AG09319 (cell line): ENCODE data around the gene PLEKHA1.

Source experiments
- DNase-seq: peaks from one replicate; pipeline ENCODE4 v3.0.0-alpha.2; 2010; ENCODE audit warnings: low read depth; ENCODE audit errors: extremely low read depth
- TF ChIP-seq, protein P1 (sequence below): IDR thresholded peaks from 2 replicates; pipeline ENCODE4 v1.5.1; 2011; ENCODE audit warnings: low read depth, mild to moderate bottlenecking, inconsistent platforms, low read length, moderate library complexity

Gene PLEKHA1

DNA sequence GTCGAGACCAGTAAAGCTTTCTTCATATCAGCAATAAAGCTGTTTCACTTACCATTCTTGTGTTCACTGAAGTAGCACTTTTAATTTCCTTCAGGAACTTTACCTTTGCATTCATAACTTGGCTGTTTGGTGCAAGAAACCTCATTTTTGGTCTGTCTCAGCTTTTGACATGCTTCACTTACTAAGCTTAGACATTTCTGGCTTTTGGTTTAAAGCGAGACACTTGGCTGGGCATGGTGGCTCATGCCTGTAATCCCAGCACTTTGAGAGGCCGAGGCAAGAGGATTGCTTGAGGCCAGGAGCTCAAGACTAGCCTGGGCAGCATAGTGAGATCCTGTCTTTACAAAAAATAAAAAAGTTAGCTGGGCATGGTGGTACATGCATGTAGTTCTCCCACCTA lies 15.8 kb downstream of the PLEKHA1 start:
- TF ChIP-seq, protein P1, sequence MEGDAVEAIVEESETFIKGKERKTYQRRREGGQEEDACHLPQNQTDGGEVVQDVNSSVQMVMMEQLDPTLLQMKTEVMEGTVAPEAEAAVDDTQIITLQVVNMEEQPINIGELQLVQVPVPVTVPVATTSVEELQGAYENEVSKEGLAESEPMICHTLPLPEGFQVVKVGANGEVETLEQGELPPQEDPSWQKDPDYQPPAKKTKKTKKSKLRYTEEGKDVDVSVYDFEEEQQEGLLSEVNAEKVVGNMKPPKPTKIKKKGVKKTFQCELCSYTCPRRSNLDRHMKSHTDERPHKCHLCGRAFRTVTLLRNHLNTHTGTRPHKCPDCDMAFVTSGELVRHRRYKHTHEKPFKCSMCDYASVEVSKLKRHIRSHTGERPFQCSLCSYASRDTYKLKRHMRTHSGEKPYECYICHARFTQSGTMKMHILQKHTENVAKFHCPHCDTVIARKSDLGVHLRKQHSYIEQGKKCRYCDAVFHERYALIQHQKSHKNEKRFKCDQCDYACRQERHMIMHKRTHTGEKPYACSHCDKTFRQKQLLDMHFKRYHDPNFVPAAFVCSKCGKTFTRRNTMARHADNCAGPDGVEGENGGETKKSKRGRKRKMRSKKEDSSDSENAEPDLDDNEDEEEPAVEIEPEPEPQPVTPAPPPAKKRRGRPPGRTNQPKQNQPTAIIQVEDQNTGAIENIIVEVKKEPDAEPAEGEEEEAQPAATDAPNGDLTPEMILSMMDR, result no peak
- no peak for DNase-seq

DNA sequence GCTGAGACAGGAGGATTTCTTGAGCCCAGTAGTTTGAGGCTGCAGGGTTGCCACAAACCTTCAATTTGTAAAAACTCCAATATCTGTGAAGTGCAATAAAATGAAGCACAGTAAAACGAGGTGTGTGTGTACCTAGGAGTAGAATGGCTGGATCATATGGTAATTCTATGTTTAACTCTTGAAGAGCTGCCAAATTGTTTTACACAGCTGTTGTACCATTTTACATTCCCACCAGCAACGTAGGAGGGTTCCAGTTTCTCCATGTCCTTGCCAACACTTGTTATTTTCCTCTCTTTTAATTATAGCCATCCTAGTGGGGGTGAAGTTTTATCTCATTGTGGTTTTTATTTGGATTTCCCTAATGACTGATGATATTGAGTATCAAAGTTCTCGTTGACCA lies 16.2 kb downstream of the PLEKHA1 start:
- TF ChIP-seq, protein P1, result no peak
- DNase-seq, result no peak

DNA sequence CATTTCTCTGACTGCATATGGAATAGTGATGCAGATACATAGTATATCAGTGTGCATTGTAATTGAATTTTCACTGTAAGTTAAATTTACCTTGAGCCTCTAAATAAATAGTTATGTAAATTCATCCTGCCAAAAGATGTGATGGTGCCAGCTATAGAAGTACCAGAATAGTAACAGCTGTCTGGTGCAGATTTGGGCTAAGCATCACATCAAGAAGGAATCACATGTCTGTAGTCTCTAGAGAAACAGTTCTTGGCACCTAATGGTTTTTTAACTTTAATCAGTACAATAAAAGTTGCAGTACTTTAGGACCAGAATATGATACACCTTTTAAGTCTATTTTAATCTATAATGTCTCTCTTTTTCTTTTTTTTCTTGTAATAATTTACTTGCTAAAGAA lies 17.4 kb downstream of the PLEKHA1 start:
- TF ChIP-seq, protein P1, result no peak
- DNase-seq, result no peak

DNA sequence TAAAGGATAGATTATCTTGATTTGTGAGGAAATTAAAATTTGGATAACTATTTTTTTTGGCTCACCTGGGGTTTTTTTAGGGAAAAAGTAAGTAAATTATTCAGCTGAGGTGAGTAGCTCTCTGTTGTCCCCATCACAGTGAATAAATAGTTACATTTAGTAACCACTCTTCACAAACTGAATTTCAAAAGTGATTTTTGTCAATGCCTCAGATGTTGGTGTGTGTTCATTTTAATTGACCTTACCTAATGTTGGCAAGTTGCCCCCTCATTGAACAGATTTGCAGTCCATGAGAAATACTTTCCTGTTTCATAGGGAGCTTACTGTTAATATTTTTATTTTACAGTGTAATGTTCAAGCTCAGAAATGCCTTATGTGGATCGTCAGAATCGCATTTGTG lies 18.3 kb downstream of the PLEKHA1 start:
- TF ChIP-seq, protein P1, result no peak
- no peak for DNase-seq

DNA sequence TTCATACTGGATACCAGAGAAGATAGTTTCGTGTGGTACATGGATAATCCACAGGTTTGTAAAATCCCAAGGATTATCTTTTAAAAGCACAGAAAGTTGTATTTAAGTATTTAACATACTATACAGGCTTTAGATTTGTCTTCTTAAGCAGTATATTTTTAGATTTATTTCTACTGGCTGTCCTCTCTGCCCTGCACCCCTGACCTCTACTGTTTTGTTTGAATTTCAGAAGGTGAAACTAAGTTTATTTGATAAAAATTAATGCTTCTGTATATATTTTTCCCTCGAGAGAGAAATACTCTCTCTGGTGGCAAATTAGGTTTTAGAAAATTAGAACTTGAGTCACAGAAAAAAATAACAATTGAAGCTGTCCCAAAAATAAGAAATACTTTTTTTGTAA lies 18.8 kb downstream of the PLEKHA1 start:
- no peak for DNase-seq
- TF ChIP-seq, protein P1, result no peak

DNA sequence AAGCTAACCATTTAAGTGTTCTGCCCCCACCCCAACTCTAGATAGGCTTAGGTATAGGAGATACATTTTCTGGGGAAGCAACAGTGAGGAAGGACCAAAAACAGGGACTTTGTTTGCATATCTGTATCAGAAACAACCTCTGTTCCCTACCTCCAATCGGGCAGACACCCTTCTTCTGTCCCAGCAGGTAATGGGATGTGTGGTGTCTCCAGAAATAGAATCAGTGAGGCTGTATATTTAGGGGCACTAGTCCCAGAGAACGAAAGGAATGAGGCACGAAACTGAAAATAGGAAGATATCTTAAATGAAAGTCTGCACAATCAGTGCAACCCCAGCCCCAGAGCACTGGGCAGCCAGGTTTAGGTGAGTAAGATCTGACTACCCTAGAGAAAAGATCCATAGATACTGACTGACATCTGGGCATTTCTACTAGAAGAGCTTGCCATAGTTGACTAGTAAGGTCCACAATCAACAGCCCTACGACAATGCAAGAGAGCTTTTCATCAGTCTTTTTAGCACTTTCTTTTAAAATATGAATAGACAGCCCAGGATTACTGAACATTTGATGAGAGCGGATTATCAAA lies 28.1 kb downstream of the PLEKHA1 start:
- no peak for DNase-seq

DNA sequence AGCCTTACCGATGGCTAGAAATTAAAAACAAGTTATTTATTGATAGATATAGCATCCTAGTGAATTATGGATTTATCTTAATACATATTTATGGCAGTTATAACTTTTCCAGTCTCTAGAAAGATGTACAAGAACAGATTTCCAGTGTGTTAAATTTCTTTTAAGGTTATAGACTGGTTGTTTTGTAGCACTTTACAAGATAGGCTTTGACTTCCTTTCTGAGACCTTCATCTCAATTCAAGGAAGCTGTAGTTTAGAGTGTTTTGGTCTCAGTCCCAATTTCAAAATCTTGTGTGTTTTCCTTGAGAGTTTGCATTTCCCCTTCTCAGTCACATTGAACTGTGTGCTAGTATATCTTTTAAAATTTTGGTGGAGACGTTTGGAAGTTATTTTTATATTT lies 30.1 kb downstream of the PLEKHA1 start:
- no peak for DNase-seq
- TF ChIP-seq, protein P1, result no peak

More for the DNA sequence above, 28.1 kb downstream of the PLEKHA1 start:
- TF ChIP-seq, protein P1, result no peak
